GM12878 (cell line): ENCODE data around the gene CSMD2. TPM values are rescaled to one million over a fixed set of nuclear protein-coding genes. Genes with fewer than 3 reads are reported as not detected.

Experiments
- ATAC-seq: fragments of 200-7000 bp; cut with Tn5 transposase; 3 replicates; pipeline ENCODE4 v1.9.1; 2020; ENCODE audit warnings: mild to moderate bottlenecking, moderate library complexity
- BruUV-seq: library from RNA; stranded (reverse); fragments of 400-500 nt; replicated peaks from 2 replicates; lab custom pipeline; 2021; lab: Mats Ljungman, UMichigan
- CTCF ChIA-PET: fragments of 300-600 bp; sonication (Branson Sonifier 250); formaldehyde crosslinking; extraction: SDS; loops from one replicate; lab custom pipeline; 2021; ENCODE audit warnings: inconsistent platforms; lab: Yijun Ruan, JAX
- POLR2A ChIA-PET: fragments of 350-600 bp; formaldehyde crosslinking; extraction: SDS; loops from one replicate; lab custom pipeline; 2021; ENCODE audit warnings: inconsistent platforms; lab: Charles Lee
- RAD21 ChIA-PET: fragments of 300-600 bp; sonication (Branson Sonifier 250); formaldehyde crosslinking; loops from one replicate; lab custom pipeline; 2023; ENCODE audit warnings: antibody characterized with exemption; ENCODE audit not compliant: unreplicated experiment; lab: Charles Lee
- SMC1A ChIA-PET: fragments of 300-600 bp; sonication (Branson Sonifier 250); formaldehyde crosslinking; loops from one replicate; lab custom pipeline; 2023; ENCODE audit not compliant: unreplicated experiment, uncharacterized antibody; lab: Charles Lee
- DNase-seq: peaks from one replicate; pipeline ENCODE4 v3.0.0-alpha.2; 2011; ENCODE audit warnings: low read depth, low spot score
- FAIRE-seq: peaks from 3 replicates; lab custom pipeline; 2011; peaks lifted over from hg19 to GRCh38; lab: Jason Lieb, UNC
- H2AFZ ChIP-seq: 2 replicates; pipeline ENCODE4 v1.6.0; 2011; ENCODE audit warnings: low read depth, low read length, control low read depth; ENCODE audit not compliant: control insufficient read depth
- H3K27ac ChIP-seq: 2 replicates; pipeline ENCODE4 v1.5.1; 2011; ENCODE audit warnings: control low read depth; ENCODE audit not compliant: control insufficient read depth, insufficient read depth
- H3K27me3 ChIP-seq, 2 experiments: replicated peaks in 1 of 2; 2 replicates each; pipeline versions ENCODE4 v1.6.0 to v1.6.1; 2011; ENCODE audit warnings: low read length in 1 of 2; ENCODE audit not compliant: control insufficient read depth in 2 of 2, insufficient read depth in 2 of 2
- H3K36me3 ChIP-seq, 2 experiments: 2 replicates each; pipeline ENCODE4 v1.5.1; 2011; ENCODE audit warnings: low read length in 1 of 2; ENCODE audit not compliant: control insufficient read depth in 2 of 2, insufficient read depth in 2 of 2
- H3K4me1 ChIP-seq: 2 replicates; pipeline ENCODE4 v1.6.1; 2011; ENCODE audit warnings: mild to moderate bottlenecking, low read length, moderate library complexity, mixed read lengths; ENCODE audit not compliant: control insufficient read depth, insufficient read depth
- H3K4me2 ChIP-seq: 2 replicates; pipeline ENCODE4 v1.6.0; 2011; ENCODE audit warnings: control low read depth; ENCODE audit not compliant: control insufficient read depth, insufficient read depth
- H3K4me3 ChIP-seq: fragments of 200-600 bp; sonication (generic); 2 replicates; pipeline ENCODE4 v1.5.1; 2016
- H3K79me2 ChIP-seq: 2 replicates; pipeline ENCODE4 v1.6.0; 2011; ENCODE audit warnings: low read length; ENCODE audit not compliant: control insufficient read depth, insufficient read depth
- H3K9ac ChIP-seq: 2 replicates; pipeline ENCODE4 v1.8.0; 2011; ENCODE audit warnings: low read length, control low read depth, mixed read lengths; ENCODE audit not compliant: control insufficient read depth, insufficient read depth
- H3K9me3 ChIP-seq: replicated peaks from 3 replicates; pipeline ENCODE4 v1.5.1; 2011; ENCODE audit warnings: mild to moderate bottlenecking, low read length; ENCODE audit not compliant: control insufficient read depth, insufficient read depth
- H4K20me1 ChIP-seq: 2 replicates; pipeline ENCODE4 v1.6.0; 2011; ENCODE audit not compliant: control insufficient read depth, insufficient read depth
- ASH2L ChIP-seq: fragments of 300-600, 200-600 bp; sonication (generic); IDR thresholded peaks from 2 replicates; pipeline ENCODE4 v1.6.1; 2017; ENCODE audit warnings: low read depth, mild to moderate bottlenecking, borderline replicate concordance
- CREM ChIP-seq: IDR thresholded peaks from 2 replicates; pipeline ENCODE4 v1.6.1; 2014; ENCODE audit warnings: antibody characterized with exemption, low read depth
- HDGF ChIP-seq: fragments of 450-650 bp; IDR thresholded peaks from 2 replicates; pipeline ENCODE4 v1.6.1; 2016; ENCODE audit warnings: antibody characterized with exemption
- IKZF2 ChIP-seq, 2 experiments: fragments of 450-650 bp; IDR thresholded peaks; 2 replicates each; pipeline ENCODE4 v1.6.1; 2017; ENCODE audit warnings: mild to moderate bottlenecking in 2 of 2, moderate library complexity in 2 of 2
- JUND ChIP-seq: IDR thresholded peaks from 2 replicates; pipeline ENCODE4 v1.6.1; 2012; ENCODE audit warnings: low read depth, mild to moderate bottlenecking, low read length, improper control_type of control experiment, moderate library complexity
- KDM1A ChIP-seq: fragments of 200-600 bp; sonication (generic); IDR thresholded peaks from 2 replicates; pipeline ENCODE4 v1.6.1; 2016; ENCODE audit warnings: borderline replicate concordance
- MTA2 ChIP-seq: fragments of 450-650 bp; IDR thresholded peaks from 2 replicates; pipeline ENCODE4 v1.6.1; 2016; ENCODE audit warnings: low read depth, mild to moderate bottlenecking, moderate library complexity
- POLR2A ChIP-seq: IDR thresholded peaks from 2 replicates; pipeline ENCODE4 v1.6.1; 2011; ENCODE audit warnings: low read depth, mild to moderate bottlenecking, low read length
- RAD21 ChIP-seq: IDR thresholded peaks from 2 replicates; pipeline ENCODE4 v1.6.1; 2011; ENCODE audit warnings: mild to moderate bottlenecking, low read depth, low read length, moderate library complexity; ENCODE audit not compliant: insufficient read depth
- SPI1 ChIP-seq: IDR thresholded peaks from 2 replicates; pipeline ENCODE4 v1.6.1; 2011; ENCODE audit warnings: low read depth, mild to moderate bottlenecking, low read length, moderate library complexity, borderline replicate concordance; ENCODE audit not compliant: insufficient read depth
- TARDBP ChIP-seq: IDR thresholded peaks from 2 replicates; pipeline ENCODE4 v1.6.1; 2016; ENCODE audit warnings: borderline replicate concordance
- TCF12 ChIP-seq: IDR thresholded peaks from 2 replicates; pipeline ENCODE4 v1.6.1; 2011; ENCODE audit warnings: low read depth, mild to moderate bottlenecking, low read length
- ZNF622 ChIP-seq: fragments of 450-650 bp; IDR thresholded peaks from 2 replicates; pipeline ENCODE4 v1.6.1; 2017; ENCODE audit warnings: mild to moderate bottlenecking, inconsistent platforms
- WGBS: methylation state at CpG from one replicate; pipeline ENCODE4 v1.1.6; 2016; ENCODE audit warnings: low lambda C conversion rate; ENCODE audit not compliant: insufficient replicate concordance, insufficient coverage; ENCODE audit errors: missing lambda C conversion rate; 5-methylcytosine and 5-hydroxymethylcytosine counted together
- in situ Hi-C: fragments of 300-500 bp; cut with MboI; formaldehyde crosslinking; loops from 9 replicates; pipeline ENCODE4 v1.14.3; 2018; ENCODE audit warnings: mixed read lengths
- intact Hi-C: fragments of 100-400 bp; cut with micrococcal nuclease; formaldehyde crosslinking; loops from one replicate; pipeline ENCODE4 v1.14.2; 2022; ENCODE audit not compliant: unreplicated experiment
- polyA plus RNA-seq, 11 experiments: library from polyadenylated mRNA; depleted of rRNA in 4 of 11; unstranded in 6 of 11; stranded (reverse) in 5 of 11; fragments of >200 nt; fragmentation: Nextera tagmentation in 4 of 11; fragmentation: Illumina TruSeq in 1 of 11; extraction: Ambion mirVana in 4 of 11; extraction: Trizol in 1 of 11; gene quantifications; 1 replicate in 1 of 11; 2 replicates in 10 of 11; pipeline versions ENCODE4 v1.2.1 to v1.2.3, GENCODE V29; 2011 to 2016; ENCODE audit warnings: inconsistent platforms in 2 of 11, missing spikeins in 2 of 11, low read depth in 1 of 11
- total RNA-seq, 4 experiments: library from RNA; depleted of rRNA in 3 of 4; stranded (reverse); fragments of >200 nt in 3 of 4; fragmentation: Illumina TruSeq in 1 of 4; extraction: Trizol in 1 of 4; gene quantifications; 2 replicates each; pipeline versions ENCODE4 v1.2.1 to v1.2.3, GENCODE V29; 2013 to 2021
- TF ChIP-seq, protein P1 (sequence below): fragments of 450-650 bp; formaldehyde crosslinking; IDR thresholded peaks from 2 replicates; pipeline ENCODE4 v1.4.0; 2020; ENCODE audit warnings: mild to moderate bottlenecking, moderate library complexity

The CSMD2 gene
- total and polyA plus RNA-seq, 10 of the 15 experiments (the other 5 are each of a cell fraction or from before 2014, with no cell fraction given): under 0.01 TPM; not detected in 9

DNA sequence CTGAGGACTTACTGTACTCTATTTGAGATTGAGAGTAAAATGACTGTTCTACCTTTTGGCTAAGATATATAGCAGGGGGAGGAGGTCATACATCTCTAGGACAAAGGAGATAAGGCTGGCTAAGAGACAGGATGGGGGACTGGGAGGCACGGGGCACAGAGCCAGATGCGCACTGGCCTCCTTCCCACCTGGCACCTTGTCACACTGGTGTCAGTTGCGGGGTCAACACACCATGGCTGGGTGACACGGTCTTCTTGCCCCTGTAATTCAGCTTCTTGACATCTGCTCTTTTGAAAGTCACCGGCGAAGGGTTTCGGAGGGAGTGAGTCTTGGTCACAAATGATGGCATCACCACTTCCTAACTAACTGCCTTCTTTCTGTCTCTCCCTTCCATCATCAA is 515.3 kb downstream of the CSMD2 start:
- FAIRE-seq: no peak
- H3K79me2 ChIP-seq: no peaks in the 10 kb centered on the region
- in situ Hi-C loops: no loop called here
- 48% methylated on average over 7 of the region's 7 CpGs for WGBS
- H3K27me3 ChIP-seq: peaks cover 0 to 5% of the 10 kb centered on the region in 2 experiments; a peak in 2 of 4 replicates
- ChIA-PET CTCF (interaction anchor here (0.8 kb wide), 1 partner anchor 11 kb away, joined by 3 read pairs; no protein-coding TSS in a partner anchor), RAD21 (no interaction called here), SMC1A (no interaction called here), POLR2A (no interaction called here)
- no peaks in the 10 kb centered on the region for H4K20me1 ChIP-seq
- H3K4me2 ChIP-seq: no peak overlapping the region
- H3K4me3 ChIP-seq: no peak overlapping the region
- TF ChIP-seq, protein P1, sequence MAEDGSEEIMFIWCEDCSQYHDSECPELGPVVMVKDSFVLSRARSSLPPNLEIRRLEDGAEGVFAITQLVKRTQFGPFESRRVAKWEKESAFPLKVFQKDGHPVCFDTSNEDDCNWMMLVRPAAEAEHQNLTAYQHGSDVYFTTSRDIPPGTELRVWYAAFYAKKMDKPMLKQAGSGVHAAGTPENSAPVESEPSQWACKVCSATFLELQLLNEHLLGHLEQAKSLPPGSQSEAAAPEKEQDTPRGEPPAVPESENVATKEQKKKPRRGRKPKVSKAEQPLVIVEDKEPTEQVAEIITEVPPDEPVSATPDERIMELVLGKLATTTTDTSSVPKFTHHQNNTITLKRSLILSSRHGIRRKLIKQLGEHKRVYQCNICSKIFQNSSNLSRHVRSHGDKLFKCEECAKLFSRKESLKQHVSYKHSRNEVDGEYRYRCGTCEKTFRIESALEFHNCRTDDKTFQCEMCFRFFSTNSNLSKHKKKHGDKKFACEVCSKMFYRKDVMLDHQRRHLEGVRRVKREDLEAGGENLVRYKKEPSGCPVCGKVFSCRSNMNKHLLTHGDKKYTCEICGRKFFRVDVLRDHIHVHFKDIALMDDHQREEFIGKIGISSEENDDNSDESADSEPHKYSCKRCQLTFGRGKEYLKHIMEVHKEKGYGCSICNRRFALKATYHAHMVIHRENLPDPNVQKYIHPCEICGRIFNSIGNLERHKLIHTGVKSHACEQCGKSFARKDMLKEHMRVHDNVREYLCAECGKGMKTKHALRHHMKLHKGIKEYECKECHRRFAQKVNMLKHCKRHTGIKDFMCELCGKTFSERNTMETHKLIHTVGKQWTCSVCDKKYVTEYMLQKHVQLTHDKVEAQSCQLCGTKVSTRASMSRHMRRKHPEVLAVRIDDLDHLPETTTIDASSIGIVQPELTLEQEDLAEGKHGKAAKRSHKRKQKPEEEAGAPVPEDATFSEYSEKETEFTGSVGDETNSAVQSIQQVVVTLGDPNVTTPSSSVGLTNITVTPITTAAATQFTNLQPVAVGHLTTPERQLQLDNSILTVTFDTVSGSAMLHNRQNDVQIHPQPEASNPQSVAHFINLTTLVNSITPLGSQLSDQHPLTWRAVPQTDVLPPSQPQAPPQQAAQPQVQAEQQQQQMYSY: no peak
- TF ChIP-seq SPI1 (no peak), IKZF2 (IDR thresholded peaks at IDR 0.05) (no peak), JUND (no peak), KDM1A (no peak), HDGF (no peak), CREM (no peak), ASH2L (no peak), TARDBP (no peak), POLR2A (no peak), MTA2 (no peak), TCF12 (no peak), RAD21 (no peak), ZNF622 (no peak)
- H3K27ac ChIP-seq: no peak overlapping the region
- intact Hi-C loops: no loop called here
- BruUV-seq: no TSS peak
- ATAC-seq: no peak
- H2AFZ ChIP-seq: no peak overlapping the region
- DNase-seq: no peak
- H3K36me3 ChIP-seq: no peaks in the 10 kb centered on the region
- no peak overlapping the region for H3K9ac ChIP-seq
- no peaks in the 10 kb centered on the region for H3K9me3 ChIP-seq
- H3K4me1 ChIP-seq: no peaks in the 10 kb centered on the region
